GM03348 (cell line): ENCODE data around the gene SMYD5.
"Not testable (repeated sequence)": the region's sequence is repeated elsewhere in the genome, so short reads cannot be mapped to it uniquely, and the experiment has no call there.

Experiments used
- DNase-seq: peaks from one replicate; pipeline ENCODE4 v3.0.0; 2012; ENCODE audit warnings: low spot score

Gene SMYD5

DNA sequence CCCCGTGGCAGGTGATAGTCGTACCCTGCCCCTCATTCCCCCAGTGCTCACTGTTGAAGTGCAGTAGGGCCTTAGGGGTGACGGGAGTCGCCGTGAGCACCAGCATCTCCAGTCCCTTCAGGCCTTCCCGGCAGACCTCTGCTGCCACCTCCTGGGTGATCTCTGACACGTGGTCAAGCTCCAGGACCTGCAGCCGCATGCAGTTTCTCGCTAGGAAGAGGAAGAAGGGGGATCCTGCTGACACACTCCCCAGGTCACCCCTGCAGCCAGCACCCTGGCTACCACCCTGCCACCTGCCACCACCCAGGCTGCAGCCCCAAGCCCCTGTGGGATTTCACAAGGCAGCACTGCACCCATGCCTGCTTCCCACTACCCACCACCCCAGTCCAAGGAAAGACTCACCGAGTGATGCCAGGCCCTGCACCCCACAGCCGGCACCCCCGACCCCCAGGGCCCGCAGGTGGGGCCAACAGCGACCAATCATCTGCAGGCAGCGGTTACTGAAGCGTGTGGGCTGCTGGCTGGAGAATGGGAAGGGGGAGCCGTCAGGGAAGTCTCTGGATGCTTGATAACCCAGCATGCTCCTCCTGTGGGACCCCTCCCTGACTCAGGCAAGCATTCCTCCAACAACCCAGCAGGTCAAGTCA lies 46.4 kb downstream of the SMYD5 start:
- DNase-seq = peak; percentile 89

GRCh38 chr2:73262108-73262651 lies 48.1 kb downstream of the SMYD5 start:
- DNase-seq = no peak

- DNase-seq = not testable (repeated sequence)
Observed at GRCh38 chr2:73262691-73263429, 48.8 kb downstream of the SMYD5 start.

GRCh38 chr2:73263540-73264331 lies 49.7 kb downstream of the SMYD5 start:
- DNase-seq = no peak

GRCh38 chr2:73264332-73264606 lies 50.2 kb downstream of the SMYD5 start:
- DNase-seq = no peak

DNA sequence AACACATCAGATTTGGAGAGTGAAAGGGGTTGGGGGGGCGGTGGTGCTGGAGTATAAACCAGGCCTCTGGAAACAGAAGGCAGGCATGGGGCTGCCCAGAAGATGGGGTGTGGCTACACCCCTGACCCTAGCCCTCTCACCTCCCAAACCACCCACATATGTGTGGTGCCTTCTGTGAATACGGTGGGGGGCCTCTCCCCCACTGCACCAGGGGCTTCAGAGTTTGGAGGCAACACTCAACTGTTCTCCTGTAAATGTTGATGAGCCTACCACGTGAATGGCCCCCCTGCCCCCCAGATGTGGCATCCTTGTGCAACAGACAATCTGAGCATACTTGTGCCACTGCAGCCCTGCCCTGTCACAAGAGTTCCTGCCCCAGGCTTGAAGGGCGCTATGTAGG lies 50.7 kb downstream of the SMYD5 start:
- no peak for DNase-seq

DNA sequence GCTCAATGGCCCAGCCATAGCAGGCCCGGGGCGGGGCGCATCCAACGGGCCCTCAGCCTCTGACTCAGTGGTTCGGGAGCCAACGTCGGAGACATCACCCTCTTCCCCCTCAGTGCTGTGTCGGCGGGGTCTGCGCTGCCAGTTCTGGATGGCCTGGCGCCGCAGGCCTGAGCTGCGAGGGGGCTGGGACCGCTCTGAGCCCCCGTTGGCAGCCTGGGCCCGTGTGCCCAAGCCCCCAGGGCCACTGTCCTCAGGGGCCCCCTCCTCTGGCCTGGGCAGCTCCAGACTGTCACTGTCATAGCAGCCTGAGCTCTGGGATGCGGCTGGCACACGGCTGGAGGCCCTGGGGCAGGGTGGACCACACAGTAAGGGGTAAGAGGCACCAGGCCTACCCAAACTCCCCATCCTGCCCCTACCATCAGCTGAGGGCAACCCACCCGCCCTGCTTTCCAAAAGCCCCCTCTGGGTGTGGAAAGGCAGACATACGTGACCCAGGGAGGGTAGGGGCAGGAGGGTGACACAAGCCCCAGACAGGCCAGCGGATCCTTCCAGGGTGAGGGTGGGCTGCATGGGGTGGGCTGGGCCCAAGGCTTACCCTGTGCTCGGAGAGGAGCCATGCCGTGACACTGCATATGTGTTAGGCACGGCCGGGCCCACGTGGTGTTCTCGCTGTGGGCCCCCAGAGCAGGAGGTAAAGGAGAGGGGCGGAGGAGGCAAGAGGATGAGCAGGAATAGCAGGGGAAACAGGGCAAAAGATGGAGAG lies 51.4 kb downstream of the SMYD5 start:
- no peak for DNase-seq

DNA sequence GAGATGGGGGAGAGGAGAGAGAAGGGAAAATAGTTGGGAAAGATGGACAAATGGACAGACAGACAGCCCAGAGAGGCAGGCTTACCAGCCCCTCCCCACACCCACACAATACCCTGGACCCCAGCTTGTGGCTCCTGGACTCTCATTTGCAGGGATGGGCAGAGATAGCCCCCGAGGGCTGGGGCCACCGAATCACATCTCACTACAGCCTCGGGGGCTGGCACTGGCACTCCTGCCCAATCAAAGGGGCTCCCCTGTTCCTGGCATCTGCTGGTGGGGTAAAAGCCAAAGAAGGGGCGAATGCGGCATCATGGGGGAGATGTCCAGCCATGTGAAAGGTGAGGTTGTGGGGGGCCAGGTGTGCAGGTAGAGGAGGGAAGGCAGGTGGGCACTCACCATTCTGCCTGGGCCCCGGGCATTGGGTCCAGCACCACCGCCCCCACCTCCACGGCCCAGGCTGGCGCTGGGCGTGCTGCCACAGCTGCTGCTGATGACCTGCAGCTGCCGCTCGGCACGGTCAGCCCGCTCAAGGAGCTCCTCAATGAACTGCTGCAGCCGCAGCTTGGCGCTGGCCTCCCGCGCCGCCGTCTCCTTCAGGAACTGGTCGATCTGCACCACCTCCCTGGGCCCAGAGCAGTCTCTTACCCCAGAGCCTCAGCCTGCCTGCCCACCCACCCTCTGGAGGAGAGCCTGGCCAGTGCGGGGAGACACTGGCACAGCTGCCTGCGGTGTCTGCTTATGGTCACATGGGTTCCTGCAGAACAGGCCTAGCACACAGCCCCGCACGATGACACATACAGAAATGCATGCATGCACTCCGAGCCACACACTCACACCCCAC lies 52.2 kb downstream of the SMYD5 start:
- no peak for DNase-seq

DNA sequence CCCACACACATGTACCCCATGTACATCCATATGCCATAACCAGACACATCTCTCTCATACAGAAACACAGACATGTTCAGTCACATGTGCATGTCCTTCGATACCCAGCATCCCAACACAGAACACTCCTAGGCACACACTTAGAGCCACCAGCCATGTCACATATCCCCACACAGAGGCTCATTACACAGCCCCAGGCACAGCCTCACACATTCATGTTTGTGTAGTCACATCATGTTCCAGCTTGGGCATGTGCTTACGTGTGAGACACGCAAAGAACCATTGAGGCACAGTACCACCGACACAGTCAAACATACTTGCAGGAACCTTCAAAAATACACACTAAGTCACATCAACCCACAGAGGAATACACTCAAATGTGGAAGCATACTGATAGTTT lies 53.0 kb downstream of the SMYD5 start:
- no peak for DNase-seq

- no peak for DNase-seq
Observed at GRCh38 chr2:73268366-73268829, 54.4 kb downstream of the SMYD5 start.

DNA sequence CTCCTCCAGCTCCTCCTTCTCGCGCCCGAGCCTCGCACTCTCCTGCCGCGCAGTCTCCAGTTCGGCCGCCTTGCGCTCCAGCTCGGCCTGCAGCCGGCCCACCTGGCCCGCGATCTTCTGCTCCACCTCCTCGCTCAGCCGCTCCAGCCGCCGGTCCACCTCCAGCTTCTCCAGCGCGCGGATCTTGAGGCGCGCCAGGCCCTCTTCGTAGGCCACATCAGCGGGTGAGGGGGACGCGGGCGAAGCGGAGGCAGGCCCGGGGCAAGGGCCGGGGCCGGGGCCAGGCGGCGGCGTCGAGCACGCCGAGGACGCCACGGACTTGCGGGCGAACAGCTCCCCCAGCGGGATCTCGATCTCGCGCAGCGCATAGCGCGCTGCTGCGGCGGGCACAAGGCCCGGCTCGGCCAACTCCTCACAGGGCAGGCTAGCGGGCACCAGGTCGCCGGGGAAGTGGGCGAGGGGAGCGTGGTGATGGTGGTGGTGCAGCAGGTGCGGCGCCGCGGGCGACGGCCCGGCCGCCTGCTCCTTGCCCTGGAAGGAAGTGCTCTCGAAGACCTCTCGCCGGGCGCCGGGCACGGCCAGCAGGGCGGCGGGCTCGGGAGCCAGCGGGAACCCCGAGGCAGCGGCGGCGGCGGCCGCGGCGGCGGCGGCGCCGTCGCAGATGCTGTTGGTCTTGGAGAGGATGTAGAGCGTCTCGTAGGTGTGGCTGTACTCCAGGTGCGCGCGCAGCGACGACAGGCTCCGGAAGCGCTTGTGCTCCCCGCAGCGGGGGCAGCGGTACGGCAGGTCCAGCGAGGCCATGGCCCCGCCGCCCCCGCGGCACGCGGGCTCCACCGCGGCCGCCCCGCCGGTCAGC lies 55.0 kb downstream of the SMYD5 start:
- DNase-seq = peak; percentile 46

DNA sequence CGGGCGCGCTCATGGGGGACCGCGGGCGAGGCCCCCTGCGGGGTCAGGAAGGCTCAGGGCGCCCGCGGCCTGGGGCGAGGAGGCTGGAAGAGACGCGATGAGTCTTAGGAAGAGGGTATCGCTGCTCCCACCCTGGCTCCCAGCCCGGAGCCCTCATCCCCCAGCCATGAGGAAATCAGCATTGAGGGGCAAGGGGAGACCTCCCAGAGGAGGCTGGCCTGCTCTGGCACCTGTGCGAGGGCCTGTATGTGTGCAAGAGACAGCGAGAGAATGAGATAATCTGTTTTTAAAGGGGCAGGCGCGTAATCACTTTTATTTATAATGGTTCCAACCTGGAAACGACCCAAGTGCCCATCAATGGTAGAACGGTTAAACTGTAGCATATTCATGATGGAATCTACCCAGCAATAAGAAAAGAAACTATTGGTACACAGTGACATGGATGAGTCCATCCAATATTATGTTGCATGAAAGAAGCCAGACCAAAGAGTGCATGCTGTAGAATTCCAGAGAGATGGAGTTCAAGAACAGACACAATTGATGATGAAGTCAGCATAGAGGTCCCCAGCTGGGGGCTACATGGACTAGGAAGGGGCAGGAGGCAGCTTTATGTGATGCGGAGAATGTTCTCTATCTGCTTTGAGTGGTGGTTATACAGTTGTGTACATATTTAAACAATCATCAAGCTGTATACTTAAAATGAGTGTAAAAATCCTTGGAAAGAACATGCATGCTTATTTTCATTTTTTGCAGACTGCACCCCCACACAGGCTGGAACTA lies 55.8 kb downstream of the SMYD5 start:
- DNase-seq = no peak

DNA sequence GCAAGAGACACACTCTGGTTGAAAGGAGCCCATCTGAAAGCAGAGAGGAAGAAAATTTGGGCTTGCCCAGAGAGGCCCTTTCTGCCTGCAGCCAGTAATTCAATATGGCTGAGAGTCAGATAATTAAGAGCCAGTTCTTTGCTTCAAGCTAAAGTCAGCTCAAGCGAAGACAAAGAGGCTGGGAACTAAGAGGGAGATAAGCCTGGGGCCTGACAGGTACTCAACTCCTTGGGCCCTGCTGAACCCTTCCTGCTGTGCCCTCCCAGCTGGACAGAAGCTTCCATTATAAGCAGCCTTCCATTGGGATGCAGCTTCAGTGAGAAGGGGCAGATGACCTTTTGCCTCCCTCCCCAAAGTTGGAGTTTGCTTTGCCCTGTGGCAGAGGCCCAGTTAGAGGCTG lies 58.2 kb downstream of the SMYD5 start:
- DNase-seq = no peak
